Ectodermal cell (in vitro differentiated cells): ENCODE results near the gene SNRPD2.

Source experiments
- H3K27ac ChIP-seq: 2 replicates; pipeline ENCODE4 v1.7.0; 2013; ENCODE audit warnings: mild to moderate bottlenecking, low read depth, low read length; ENCODE audit not compliant: insufficient read depth, poor library complexity, severe bottlenecking
- H3K27me3 ChIP-seq: 2 replicates; pipeline ENCODE4 v1.7.0; 2013; ENCODE audit warnings: mild to moderate bottlenecking, low read length; ENCODE audit not compliant: insufficient read depth, control insufficient read depth, poor library complexity, severe bottlenecking
- H3K36me3 ChIP-seq: one replicate; pipeline ENCODE4 v1.7.0; 2013; ENCODE audit warnings: low read length; ENCODE audit not compliant: control insufficient read depth, insufficient read depth
- H3K4me1 ChIP-seq: one replicate; pipeline ENCODE4 v1.7.0; 2013; ENCODE audit warnings: low read length; ENCODE audit not compliant: control insufficient read depth, insufficient read depth
- H3K4me3 ChIP-seq: 2 replicates; pipeline ENCODE4 v1.7.0; 2013; ENCODE audit warnings: low read depth, low read length, control low read depth; ENCODE audit not compliant: insufficient read depth
- H3K9me3 ChIP-seq: 2 replicates; pipeline ENCODE4 v1.7.0; 2013; ENCODE audit warnings: mild to moderate bottlenecking, low read length, moderate library complexity; ENCODE audit not compliant: control insufficient read depth
- WGBS, 2 experiments: methylation state at CpG; one replicate each; pipeline ENCODE4 v1.1.7; 2013; ENCODE audit warnings: missing lambda C conversion rate in 2 of 2; 5-methylcytosine and 5-hydroxymethylcytosine counted together

The SNRPD2 gene

DNA sequence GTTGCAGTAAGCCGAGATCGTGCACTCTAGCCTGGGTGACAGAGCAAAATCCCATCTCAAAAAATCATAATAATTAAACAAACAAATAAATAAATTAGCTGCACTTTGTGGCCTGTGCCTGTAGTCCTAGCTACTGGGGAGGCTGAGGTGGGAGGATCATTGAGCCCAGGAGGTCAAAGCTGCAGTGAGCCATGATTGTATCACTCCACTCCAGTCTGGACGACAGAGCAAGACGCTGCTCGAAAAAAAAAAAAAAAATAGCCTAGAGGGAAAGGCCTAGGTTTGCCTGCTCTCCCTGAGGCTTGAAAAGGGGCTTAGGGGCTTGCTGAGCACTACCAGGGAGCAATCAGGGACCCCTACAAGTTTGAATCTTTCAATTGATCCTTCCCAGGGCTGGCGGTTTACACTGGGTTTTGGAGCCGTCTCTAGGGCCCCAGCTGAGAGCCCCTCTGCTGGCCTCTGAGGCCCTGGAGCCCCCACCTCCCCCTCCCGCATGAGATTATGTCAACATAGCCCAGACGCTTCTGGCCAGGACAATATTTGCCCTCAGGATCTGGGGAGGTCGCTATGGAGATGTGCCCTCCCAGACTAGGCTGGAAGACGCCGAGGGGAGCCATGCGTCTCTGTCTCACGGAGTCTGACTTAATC lies 34.1 kb downstream of the SNRPD2 start:
- peak overlapping the region; percentile 26 for H3K27ac ChIP-seq
- WGBS, 2 experiments, result 44 to 45% methylated on average over 14 of the region's 14 CpGs
- H3K9me3 ChIP-seq, result no peaks in the 10 kb centered on the region

DNA sequence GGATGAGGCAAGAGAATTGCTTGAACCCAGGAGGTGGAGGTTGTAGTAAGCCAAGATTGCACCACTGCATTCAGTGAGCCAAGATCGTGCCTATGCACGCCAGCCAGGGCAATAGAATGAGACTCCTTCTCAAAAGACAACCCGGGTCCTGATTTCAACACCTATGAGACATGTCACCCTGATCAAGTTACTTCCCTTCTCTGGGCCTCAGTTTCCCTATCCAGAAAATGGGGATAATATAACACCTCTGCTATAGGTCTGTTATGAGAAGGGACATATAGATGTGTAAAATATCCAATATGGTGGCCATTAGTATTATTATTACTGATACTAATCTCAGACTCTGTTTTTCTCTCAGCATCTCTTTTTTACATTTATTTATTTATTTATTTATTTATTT lies 36.7 kb downstream of the SNRPD2 start:
- H3K27me3 ChIP-seq, result no peaks in the 10 kb centered on the region
- no peaks in the 10 kb centered on the region for H3K9me3 ChIP-seq
- H3K4me3 ChIP-seq, result no peak overlapping the region
- H3K36me3 ChIP-seq, result no peaks in the 10 kb centered on the region
- H3K27ac ChIP-seq, result no peak overlapping the region
- WGBS, 2 experiments, result 54 to 66% methylated on average over 3 of the region's 3 CpGs
- peaks cover 3% of the 10 kb centered on the region for H3K4me1 ChIP-seq

More for the DNA sequence above, 34.1 kb downstream of the SNRPD2 start:
- Histone ChIP-seq H3K27me3 (no peaks in the 10 kb centered on the region), H3K36me3 (no peaks in the 10 kb centered on the region), H3K4me1 (peaks cover 3% of the 10 kb centered on the region), H3K4me3 (no peak overlapping the region)

DNA sequence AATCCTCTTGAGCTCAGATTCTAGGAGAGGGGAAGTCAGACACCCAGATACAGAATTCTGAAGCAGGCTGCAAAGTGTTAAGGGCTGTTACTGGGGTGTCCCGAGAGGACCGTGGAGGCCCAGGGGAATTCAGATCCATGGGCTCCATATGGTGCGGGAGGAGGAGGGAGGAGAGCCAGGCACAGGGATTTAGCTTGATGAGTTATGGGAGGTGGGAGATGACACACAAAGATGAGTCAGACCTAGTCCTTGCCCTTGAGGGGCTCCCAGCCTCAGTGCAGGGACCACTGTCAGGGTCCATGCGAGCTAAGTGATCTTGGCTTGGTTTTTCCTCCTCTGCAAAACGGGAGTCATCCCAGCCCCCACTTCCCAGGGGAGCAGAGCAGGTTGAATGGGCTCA lies 38.1 kb downstream of the SNRPD2 start:
- Histone ChIP-seq H3K4me3 (no peak overlapping the region), H3K36me3 (no peaks in the 10 kb centered on the region), H3K9me3 (no peaks in the 10 kb centered on the region), H3K27ac (no peak overlapping the region), H3K27me3 (no peaks in the 10 kb centered on the region), H3K4me1 (peaks cover 3% of the 10 kb centered on the region)
- 70 to 76% methylated on average over 5 of the region's 5 CpGs for WGBS, 2 experiments

DNA sequence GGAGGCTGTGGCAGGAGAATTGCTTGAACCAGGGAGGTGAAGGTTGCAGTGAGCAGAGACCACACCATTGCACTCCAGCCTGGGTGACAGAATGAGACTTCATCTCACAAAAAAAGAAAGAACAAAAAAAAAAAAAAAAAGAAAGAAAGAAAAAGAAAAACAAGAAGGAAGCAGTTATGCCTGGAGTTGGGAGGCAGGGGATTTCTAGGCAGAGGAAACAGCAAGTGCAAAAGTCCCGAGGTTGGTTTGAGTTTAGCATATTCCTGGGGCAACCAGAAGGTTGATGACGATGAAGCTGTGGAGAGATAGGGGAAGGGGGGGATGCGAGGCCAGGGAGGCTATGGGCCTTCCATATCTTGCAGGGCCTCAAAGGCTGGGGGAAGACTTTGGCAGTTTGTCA lies 41.0 kb downstream of the SNRPD2 start:
- no peaks in the 10 kb centered on the region for H3K27me3 ChIP-seq
- no peaks in the 10 kb centered on the region for H3K36me3 ChIP-seq
- 88 to 90% methylated on average over 3 of the region's 3 CpGs for WGBS, 2 experiments
- H3K4me1 ChIP-seq, result no peaks in the 10 kb centered on the region
- no peaks in the 10 kb centered on the region for H3K9me3 ChIP-seq
- no peak overlapping the region for H3K27ac ChIP-seq
- no peak overlapping the region for H3K4me3 ChIP-seq

DNA sequence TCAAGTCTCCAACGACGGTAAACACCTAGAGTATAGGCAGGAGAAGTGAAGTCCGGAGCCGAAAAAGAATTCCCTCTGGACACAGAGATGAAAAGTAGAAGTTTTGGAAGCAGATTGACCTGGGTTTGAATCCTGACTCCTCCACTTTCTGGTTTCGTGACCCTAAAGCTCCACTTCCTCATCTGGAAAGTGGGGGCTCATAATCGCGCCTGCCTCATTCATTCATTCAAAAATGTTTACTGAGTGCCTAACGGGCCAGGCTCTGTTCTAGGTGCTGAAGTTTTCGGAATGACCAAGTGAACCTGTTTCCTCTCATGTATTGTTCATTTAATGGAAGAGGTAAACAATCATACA lies 45.4 kb downstream of the SNRPD2 start:
- H3K27me3 ChIP-seq, result peaks cover 9% of the 10 kb centered on the region
- 70 to 77% methylated on average over 8 to 9 of the region's 9 CpGs for WGBS, 2 experiments
- no peaks in the 10 kb centered on the region for H3K36me3 ChIP-seq
- H3K4me1 ChIP-seq, result peaks cover 8% of the 10 kb centered on the region
- H3K27ac ChIP-seq, result no peak overlapping the region
- no peak overlapping the region for H3K4me3 ChIP-seq
- H3K9me3 ChIP-seq, result no peaks in the 10 kb centered on the region

DNA sequence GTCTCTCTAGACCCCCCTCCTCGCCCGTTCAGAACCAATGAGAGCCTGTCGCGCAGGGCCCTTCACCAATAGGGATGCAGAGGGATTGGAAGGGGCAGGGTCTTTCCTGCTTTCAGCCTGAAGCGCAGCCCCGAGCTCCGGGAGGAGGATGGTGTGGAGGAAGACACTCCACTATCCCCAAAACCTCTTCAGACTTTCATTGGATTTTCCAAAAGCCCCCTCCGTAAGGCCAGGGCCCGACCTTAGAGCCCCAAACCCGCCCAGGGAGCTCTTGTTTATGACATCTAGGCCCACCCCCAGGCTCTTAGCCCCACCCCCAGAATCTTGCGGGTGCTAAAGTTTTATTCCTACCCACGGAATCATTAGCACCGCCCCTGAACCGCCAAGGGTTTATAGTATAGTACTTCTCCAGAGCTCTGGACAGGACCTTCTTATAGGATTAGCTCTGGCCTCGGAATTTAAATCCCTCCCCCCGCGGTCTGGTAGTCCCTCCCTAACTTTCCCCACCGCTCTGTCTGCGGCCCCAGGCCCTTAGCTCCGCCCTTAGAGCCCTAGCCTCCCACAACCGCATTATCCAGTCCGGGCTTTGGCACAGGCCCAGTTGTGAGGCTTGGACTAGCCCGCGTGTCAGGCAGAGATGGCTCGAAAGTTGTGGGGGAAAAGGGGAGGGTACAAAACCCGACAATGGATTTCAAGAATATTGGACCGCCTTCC lies 46.0 kb downstream of the SNRPD2 start:
- Histone ChIP-seq H3K4me1 (peaks cover 8% of the 10 kb centered on the region), H3K9me3 (no peaks in the 10 kb centered on the region), H3K4me3 (no peak overlapping the region), H3K27me3 (peaks cover 9% of the 10 kb centered on the region), H3K27ac (no peak overlapping the region), H3K36me3 (no peaks in the 10 kb centered on the region)
- 46 to 50% methylated on average over 27 of the region's 27 CpGs for WGBS, 2 experiments

DNA sequence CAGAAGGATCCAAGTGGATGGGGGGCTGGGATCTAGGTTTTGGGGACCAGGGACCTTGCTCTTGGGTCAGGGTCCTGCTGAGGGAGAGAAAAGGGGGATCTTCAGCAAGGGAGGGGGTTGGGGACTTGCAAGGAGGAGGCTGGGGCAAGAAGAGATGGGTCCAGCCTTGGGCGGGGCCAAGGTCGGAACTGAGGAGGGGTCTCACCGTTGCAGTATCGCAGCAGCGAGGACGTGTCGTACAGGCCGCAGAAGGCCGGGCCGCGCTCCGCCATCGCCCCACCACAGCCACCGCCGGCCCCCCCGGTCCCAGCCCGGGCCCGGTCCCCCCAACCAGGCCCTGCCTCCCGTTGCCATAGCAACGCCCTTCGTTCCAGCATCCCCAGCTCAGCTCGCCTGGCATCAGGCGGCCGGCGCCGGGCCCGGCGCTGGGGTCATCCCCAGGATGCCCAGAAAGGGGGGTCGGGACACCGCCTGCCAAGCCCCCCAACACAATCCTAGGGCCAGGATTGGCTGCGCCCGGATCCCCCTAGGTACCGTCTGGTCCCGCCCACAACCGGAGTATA lies 46.6 kb downstream of the SNRPD2 start:
- 80 to 82% methylated on average over 35 of the region's 35 CpGs for WGBS, 2 experiments
- Histone ChIP-seq H3K4me1 (peaks cover 8% of the 10 kb centered on the region), H3K27ac (no peak overlapping the region), H3K27me3 (peaks cover 9% of the 10 kb centered on the region), H3K4me3 (no peak overlapping the region), H3K9me3 (no peaks in the 10 kb centered on the region), H3K36me3 (no peaks in the 10 kb centered on the region)

DNA sequence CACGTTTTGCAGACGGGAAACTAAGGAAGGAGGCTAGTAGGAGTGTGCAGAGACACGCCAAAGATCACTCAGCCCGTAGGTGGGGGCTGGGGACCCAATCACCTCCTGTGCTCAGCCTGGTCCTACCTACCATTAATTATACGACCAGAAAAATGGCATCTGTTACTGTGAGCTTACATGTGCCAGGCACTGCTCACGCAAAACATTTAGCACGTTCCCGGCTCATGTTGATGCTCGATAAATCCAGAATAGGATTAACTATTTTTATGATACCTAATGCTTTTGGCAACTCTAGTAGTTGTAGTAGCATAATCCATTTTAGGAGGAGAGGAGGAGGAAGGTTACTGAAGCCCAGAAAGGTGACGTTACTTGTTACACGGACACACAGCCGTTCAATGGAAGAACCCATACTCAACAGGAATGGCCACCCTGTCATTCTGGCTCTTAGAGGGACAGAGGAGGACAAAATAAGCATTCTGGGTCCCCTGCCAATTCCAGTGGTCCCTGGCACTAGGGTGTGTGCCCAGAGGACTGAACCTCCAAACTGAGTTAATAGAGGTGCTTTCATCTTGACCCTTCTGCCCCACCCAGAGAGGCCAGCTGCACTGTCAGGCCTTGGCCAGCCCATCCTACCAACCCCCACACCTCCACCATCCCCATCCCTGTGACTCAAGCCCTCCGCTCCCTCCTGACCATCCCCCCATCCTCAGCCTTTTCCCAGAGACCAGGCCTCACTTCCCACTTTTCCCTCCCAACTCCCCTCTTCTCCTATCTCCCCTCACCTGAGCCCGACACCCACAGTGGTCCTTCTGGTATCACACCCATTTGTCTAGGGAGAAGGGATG lies 47.6 kb downstream of the SNRPD2 start:
- Histone ChIP-seq H3K27ac (no peak overlapping the region), H3K4me1 (peaks cover 8% of the 10 kb centered on the region), H3K9me3 (no peaks in the 10 kb centered on the region), H3K36me3 (no peaks in the 10 kb centered on the region), H3K27me3 (peaks cover 9% of the 10 kb centered on the region), H3K4me3 (peak overlapping the region; percentile 57)
- 53% methylated on average over 13 to 14 of the region's 14 CpGs for WGBS, 2 experiments

DNA sequence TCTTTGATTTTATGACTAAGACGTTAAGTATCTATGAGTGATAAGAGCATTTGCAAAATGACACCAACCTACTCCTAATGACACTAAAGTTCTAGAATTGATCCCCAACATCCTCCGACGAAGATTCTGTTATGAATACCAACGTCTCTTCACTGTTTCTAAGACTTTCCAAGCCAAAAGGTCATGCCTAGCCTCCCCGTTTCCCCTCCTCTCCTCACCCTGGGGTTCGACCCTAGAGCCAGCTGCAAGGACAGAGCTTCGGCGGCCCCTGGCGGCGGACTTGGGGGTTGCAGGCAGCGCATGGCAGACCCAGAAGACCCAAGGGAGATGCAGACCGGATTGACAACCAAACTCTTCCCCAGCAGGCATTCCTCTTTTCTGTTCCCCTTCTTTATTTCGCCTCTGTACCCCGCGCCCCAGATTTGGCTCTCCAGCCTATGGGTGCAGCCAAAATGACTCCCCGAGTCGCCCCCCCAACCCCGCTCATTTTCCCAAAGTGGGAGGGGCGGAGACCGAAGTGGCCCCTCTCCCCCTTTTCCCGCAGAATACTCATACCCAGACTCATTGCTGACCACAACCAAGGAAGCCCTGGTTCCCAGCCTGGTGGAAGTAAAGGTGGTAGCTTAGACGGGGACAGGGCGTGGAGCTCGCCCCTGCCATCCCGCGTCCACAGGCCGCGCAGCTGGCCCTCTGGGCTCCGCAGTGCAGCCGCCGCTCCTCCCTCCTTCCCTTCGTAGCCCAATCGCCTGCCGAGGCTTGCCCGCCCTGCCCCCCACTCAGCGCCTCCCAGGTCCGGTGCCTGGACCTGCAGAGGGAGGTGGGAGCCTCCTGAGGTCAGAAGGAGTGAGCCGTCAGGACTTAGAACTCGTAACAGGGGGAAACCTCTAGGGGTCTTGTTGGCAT lies 48.5 kb downstream of the SNRPD2 start:
- peak overlapping the region; percentile 57 for H3K4me3 ChIP-seq

More for the DNA sequence above, 48.5 kb downstream of the SNRPD2 start:
- no peak overlapping the region for H3K27ac ChIP-seq
- WGBS, 2 experiments, result 0 to 1% methylated on average over 38 of the region's 39 CpGs
- H3K4me1 ChIP-seq, result peaks cover 12% of the 10 kb centered on the region
- H3K9me3 ChIP-seq, result no peaks in the 10 kb centered on the region
- H3K27me3 ChIP-seq, result peaks cover 9% of the 10 kb centered on the region
- no peaks in the 10 kb centered on the region for H3K36me3 ChIP-seq
